Peyer's patch (tissue), 4 donors: ENCODE data around the gene PDE3A. TPM values are rescaled to one million over a fixed set of nuclear protein-coding genes. Genes with fewer than 3 reads are reported as not detected.
"Not testable (repeated sequence)": the region's sequence is repeated elsewhere in the genome, so short reads cannot be mapped to it uniquely, and the experiment has no call there.

Experiments used
- DNase-seq, 3 donors: peaks; one replicate each; pipeline ENCODE4 v3.0.0-alpha.2; 2017 to 2019
- H3K27ac ChIP-seq, 4 donors: fragments of 200-600 bp; sonication (generic); one replicate each; pipeline ENCODE4 v1.5.1; 2016 to 2019
- H3K27me3 ChIP-seq, 2 donors: fragments of 200-600 bp; sonication (generic); one replicate each; pipeline ENCODE4 v1.5.1; 2019
- H3K36me3 ChIP-seq, 3 donors: fragments of 200-600 bp; sonication (generic); one replicate each; pipeline ENCODE4 v1.5.1; 2016 to 2019
- H3K4me1 ChIP-seq, 4 donors: fragments of 200-600 bp; sonication (generic); one replicate each; pipeline ENCODE4 v1.5.1; 2016 to 2019
- H3K4me3 ChIP-seq, 4 donors: fragments of 200-600 bp; sonication (generic); 1 replicate in 3 of 4; 2 replicates in 1 of 4; pipeline ENCODE4 v1.5.1; 2016 to 2019; ENCODE audit warnings: mild to moderate bottlenecking in 1 of 4
- H3K9me3 ChIP-seq, 4 donors: fragments of 200-600 bp; sonication (generic); one replicate each; pipeline ENCODE4 v1.5.1; 2016 to 2019; ENCODE audit warnings: mild to moderate bottlenecking in 1 of 4
- CTCF ChIP-seq, 6 experiments: fragments of 450-650 bp in 4 of 6; fragments of 200-600 bp in 2 of 6; sonication (generic) in 1 of 6; IDR thresholded peaks; one replicate each; pipeline ENCODE4 v1.5.1; 2017 to 2019; ENCODE audit warnings: antibody characterized with exemption in 6 of 6, mild to moderate bottlenecking in 3 of 6, moderate library complexity in 1 of 6
- POLR2A ChIP-seq, 2 donors: fragments of 450-650 bp; IDR thresholded peaks; one replicate each; pipeline ENCODE4 v1.5.1; 2017; ENCODE audit warnings: antibody characterized with exemption in 2 of 2, mild to moderate bottlenecking in 2 of 2, moderate library complexity in 2 of 2
- total RNA-seq, 4 donors: library from RNA; depleted of rRNA; stranded (reverse); fragments of >200 nt; gene quantifications; one replicate each; pipeline ENCODE4 v1.1.0, GENCODE V29; 2016

The PDE3A gene
- total RNA-seq, 4 donors from 2014 or later = 17.3 to 144 (median 120) TPM

- no peaks in the 10 kb centered on the region for H3K36me3 ChIP-seq
- H3K9me3 ChIP-seq = no peaks in the 10 kb centered on the region
- no peak for TF ChIP-seq CTCF (IDR thresholded peaks at IDR 0.05)
- no peak for TF ChIP-seq POLR2A (IDR thresholded peaks at IDR 0.05)
- H3K4me1 ChIP-seq = peaks cover 0 to 10% (median 0%) of the 10 kb centered on the region in 4 donors
- H3K27me3 ChIP-seq = no peaks in the 10 kb centered on the region
- H3K27ac ChIP-seq = no peak overlapping the region
- H3K4me3 ChIP-seq = no peak overlapping the region
- no peak for DNase-seq
Measured at GRCh38 chr12:20375560-20375959, 7.2 kb downstream of the PDE3A start.

- peaks cover 0 to 11% (median 0%) of the 10 kb centered on the region in 4 donors for H3K4me1 ChIP-seq
- TF ChIP-seq CTCF (IDR thresholded peaks at IDR 0.05) (peak in 3 of 6 experiments; percentile 51 to 58 (median 52)), POLR2A (IDR thresholded peaks at IDR 0.05) (no peak)
- H3K9me3 ChIP-seq = no peaks in the 10 kb centered on the region
- no peaks in the 10 kb centered on the region for H3K27me3 ChIP-seq
- DNase-seq = no peak
- no peak overlapping the region for H3K27ac ChIP-seq
- H3K4me3 ChIP-seq = no peak overlapping the region
- no peaks in the 10 kb centered on the region for H3K36me3 ChIP-seq
Measured at GRCh38 chr12:20376984-20377383, 8.6 kb downstream of the PDE3A start.

GRCh38 chr12:20377750-20378149 is 9.4 kb downstream of the PDE3A start:
- no peak for DNase-seq
- Histone ChIP-seq H3K4me3 (no peak overlapping the region), H3K36me3 (no peaks in the 10 kb centered on the region), H3K27me3 (no peaks in the 10 kb centered on the region), H3K9me3 (no peaks in the 10 kb centered on the region), H3K4me1 (peaks cover 0 to 17% (median 0%) of the 10 kb centered on the region in 4 donors), H3K27ac (no peak overlapping the region)
- no peak for TF ChIP-seq POLR2A (IDR thresholded peaks at IDR 0.05)
- TF ChIP-seq CTCF (IDR thresholded peaks at IDR 0.05) = no peak

GRCh38 chr12:20382117-20382516 is 13.8 kb downstream of the PDE3A start:
- H3K9me3 ChIP-seq = no peaks in the 10 kb centered on the region
- H3K27ac ChIP-seq = no peak overlapping the region
- H3K36me3 ChIP-seq = no peaks in the 10 kb centered on the region
- H3K27me3 ChIP-seq = no peaks in the 10 kb centered on the region
- TF ChIP-seq CTCF (IDR thresholded peaks at IDR 0.05) (no peak), POLR2A (IDR thresholded peaks at IDR 0.05) (no peak)
- peaks cover 0 to 7% (median 0%) of the 10 kb centered on the region in 4 donors for H3K4me1 ChIP-seq
- DNase-seq = no peak
- H3K4me3 ChIP-seq = no peak overlapping the region

GRCh38 chr12:20383612-20384011 is 15.3 kb downstream of the PDE3A start:
- no peaks in the 10 kb centered on the region for H3K27me3 ChIP-seq
- DNase-seq = no peak
- no peaks in the 10 kb centered on the region for H3K36me3 ChIP-seq
- H3K4me3 ChIP-seq = no peak overlapping the region
- no peaks in the 10 kb centered on the region for H3K9me3 ChIP-seq
- no peak overlapping the region for H3K27ac ChIP-seq
- TF ChIP-seq POLR2A (IDR thresholded peaks at IDR 0.05) (no peak), CTCF (IDR thresholded peaks at IDR 0.05) (no peak)
- H3K4me1 ChIP-seq = peaks cover 0 to 7% (median 0%) of the 10 kb centered on the region in 4 donors

GRCh38 chr12:20384836-20385235 is 16.5 kb downstream of the PDE3A start:
- H3K27me3 ChIP-seq, DNase-seq, H3K9me3 ChIP-seq, H3K36me3 ChIP-seq, H3K27ac ChIP-seq, H3K4me3 ChIP-seq: not testable (repeated sequence)
- peaks cover 0 to 18% (median 0%) of the 10 kb centered on the region in 4 donors for H3K4me1 ChIP-seq
